Neural progenitor cell (in vitro differentiated cells): Measurements from ENCODE around the gene GHITM. TPM values are rescaled to one million over a fixed set of nuclear protein-coding genes. Genes with fewer than 3 reads are reported as not detected.
"Not testable (repeated sequence)": the region's sequence is repeated elsewhere in the genome, so short reads cannot be mapped to it uniquely, and the experiment has no call there.

ENCODE experiments used
- DNase-seq: peaks from one replicate; pipeline ENCODE4 v3.0.0-alpha.2; 2016; ENCODE audit warnings: low spot score
- H2AFZ ChIP-seq: fragments of 200-600 bp; sonication (generic); replicated peaks from 2 replicates; pipeline ENCODE4 v1.6.1; 2016; ENCODE audit warnings: antibody characterized with exemption
- H3F3A ChIP-seq: fragments of 200-600 bp; sonication (generic); 2 replicates; pipeline ENCODE4 v1.6.1; 2016; ENCODE audit warnings: antibody characterized with exemption, low read depth
- H3K27ac ChIP-seq: fragments of 200-600 bp; sonication (generic); 2 replicates; pipeline ENCODE4 v1.5.1; 2016; ENCODE audit warnings: mild to moderate bottlenecking
- H3K27me3 ChIP-seq: fragments of 200-600 bp; sonication (generic); 2 replicates; pipeline ENCODE4 v1.6.1; 2016; ENCODE audit warnings: mild to moderate bottlenecking, moderate library complexity
- H3K36me3 ChIP-seq: fragments of 200-600 bp; sonication (generic); 2 replicates; pipeline ENCODE4 v1.5.1; 2016
- H3K4me1 ChIP-seq: fragments of 200-600 bp; sonication (generic); 2 replicates; pipeline ENCODE4 v1.6.1; 2016; ENCODE audit warnings: mixed run types
- H3K4me2 ChIP-seq: fragments of 200-600 bp; sonication (generic); 2 replicates; pipeline ENCODE4 v1.6.1; 2016
- H3K4me3 ChIP-seq: fragments of 200-600 bp; sonication (generic); 2 replicates; pipeline ENCODE4 v1.5.1; 2016
- H3K79me2 ChIP-seq: fragments of 200-600 bp; sonication (generic); 2 replicates; pipeline ENCODE4 v1.6.1; 2016; ENCODE audit warnings: low read depth
- H3K9ac ChIP-seq: fragments of 200-600 bp; sonication (generic); 2 replicates; pipeline ENCODE4 v1.6.1; 2016
- H3K9me3 ChIP-seq: fragments of 200-600 bp; sonication (generic); 2 replicates; pipeline ENCODE4 v1.5.1; 2016; ENCODE audit warnings: low read depth
- H4K20me1 ChIP-seq: fragments of 200-600 bp; sonication (generic); 2 replicates; pipeline ENCODE4 v1.6.1; 2016; ENCODE audit warnings: low read depth
- H3K27ac Mint-ChIP-seq: 3 replicates; pipeline ENCODE4 v1.8.0; 2021; ENCODE audit warnings: mixed read lengths
- H3K27me3 Mint-ChIP-seq: 2 replicates; pipeline ENCODE4 v1.8.0; 2022; ENCODE audit warnings: low read depth, mild to moderate bottlenecking, inconsistent platforms, moderate library complexity, mixed read lengths; ENCODE audit not compliant: insufficient read depth
- H3K36me3 Mint-ChIP-seq: 3 replicates; pipeline ENCODE4 v1.8.0; 2021; ENCODE audit warnings: mixed read lengths
- H3K4me1 Mint-ChIP-seq: 3 replicates; pipeline ENCODE4 v1.8.0; 2021; ENCODE audit warnings: mixed read lengths
- H3K4me3 Mint-ChIP-seq: 3 replicates; pipeline ENCODE4 v1.8.0; 2021; ENCODE audit warnings: mild to moderate bottlenecking, moderate library complexity, mixed read lengths
- H3K9me3 Mint-ChIP-seq: 3 replicates; pipeline ENCODE4 v1.8.0; 2020; ENCODE audit warnings: mixed read lengths
- CTCF ChIP-seq: fragments of 200-600 bp; sonication (generic); IDR thresholded peaks from 2 replicates; pipeline ENCODE4 v1.5.1; 2017; ENCODE audit warnings: antibody characterized with exemption, mild to moderate bottlenecking
- EZH2 ChIP-seq: fragments of 200-600 bp; sonication (generic); IDR thresholded peaks from 2 replicates; pipeline ENCODE4 v1.6.1; 2017; ENCODE audit warnings: antibody characterized with exemption, mild to moderate bottlenecking, moderate library complexity
- EZH2phosphoT487 ChIP-seq: fragments of 200-600 bp; sonication (generic); IDR thresholded peaks from 2 replicates; pipeline ENCODE4 v1.6.1; 2017; ENCODE audit warnings: antibody characterized with exemption
- total RNA-seq: library from RNA; depleted of rRNA; stranded (reverse); fragments of >200 nt; gene quantifications from 2 replicates; pipeline ENCODE4 v1.2.3, GENCODE V29; 2015; ENCODE audit warnings: low replicate concordance

GHITM gene
- total RNA-seq, 1 donor from 2014 or later, result 181 TPM

GRCh38 chr10:84123362-84123761 lies 15.9 kb upstream of the GHITM start:
- no peak overlapping the region for H3K4me3 Mint-ChIP-seq
- TF ChIP-seq EZH2phosphoT487, result no peak
- no peak for TF ChIP-seq EZH2
- TF ChIP-seq CTCF, result no peak

GRCh38 chr10:84125910-84126784 lies 13.2 kb upstream of the GHITM start:
- H3K4me1 ChIP-seq, H3K27me3 ChIP-seq, H2AFZ ChIP-seq, H4K20me1 ChIP-seq, H3K9me3 ChIP-seq, H3K27ac ChIP-seq, H3K4me1 Mint-ChIP-seq, H3F3A ChIP-seq, H3K79me2 ChIP-seq, H3K9me3 Mint-ChIP-seq, H3K27ac Mint-ChIP-seq, H3K9ac ChIP-seq, H3K36me3 ChIP-seq, H3K27me3 Mint-ChIP-seq, H3K4me3 ChIP-seq, H3K4me2 ChIP-seq, H3K4me3 Mint-ChIP-seq, H3K36me3 Mint-ChIP-seq: not testable (repeated sequence)
- DNase-seq, result peak; percentile 12
- TF ChIP-seq CTCF, result peak; percentile 34

More at GRCh38 chr10:84123362-84123761, 15.9 kb upstream of the GHITM start:
- DNase-seq, result no peak
- Mint-ChIP-seq H3K27me3 (peaks cover 2% of the 10 kb centered on the region), H3K4me1 (no peaks in the 10 kb centered on the region), H3K9me3 (peaks cover 5% of the 10 kb centered on the region), H3K27ac (no peak overlapping the region), H3K36me3 (no peaks in the 10 kb centered on the region)
- Histone ChIP-seq H2AFZ (no peak overlapping the region), H4K20me1 (no peaks in the 10 kb centered on the region), H3K4me3 (no peak overlapping the region), H3K36me3 (no peaks in the 10 kb centered on the region), H3K27me3 (no peaks in the 10 kb centered on the region), H3K4me1 (no peaks in the 10 kb centered on the region), H3K9me3 (no peaks in the 10 kb centered on the region), H3K27ac (no peak overlapping the region), H3K9ac (no peak overlapping the region), H3K79me2 (no peaks in the 10 kb centered on the region), H3K4me2 (no peak overlapping the region), H3F3A (no peaks in the 10 kb centered on the region)

GRCh38 chr10:84126785-84127167 lies 12.5 kb upstream of the GHITM start:
- Histone ChIP-seq H3F3A (no peaks in the 10 kb centered on the region), H3K27ac (no peak overlapping the region), H3K9ac (no peak overlapping the region), H3K4me1 (no peaks in the 10 kb centered on the region), H2AFZ (no peak overlapping the region), H3K79me2 (no peaks in the 10 kb centered on the region), H4K20me1 (no peaks in the 10 kb centered on the region), H3K36me3 (no peaks in the 10 kb centered on the region), H3K4me2 (no peak overlapping the region), H3K4me3 (no peak overlapping the region), H3K27me3 (no peaks in the 10 kb centered on the region), H3K9me3 (no peaks in the 10 kb centered on the region)
- H3K27me3 Mint-ChIP-seq, result peaks cover 5% of the 10 kb centered on the region
- TF ChIP-seq CTCF, result no peak
- no peak for TF ChIP-seq EZH2
- no peak for TF ChIP-seq EZH2phosphoT487
- H3K9me3 Mint-ChIP-seq, result peaks cover 5% of the 10 kb centered on the region
- no peak overlapping the region for H3K27ac Mint-ChIP-seq
- H3K4me3 Mint-ChIP-seq, result no peak overlapping the region
- H3K36me3 Mint-ChIP-seq, result no peaks in the 10 kb centered on the region
- no peak for DNase-seq
- H3K4me1 Mint-ChIP-seq, result no peaks in the 10 kb centered on the region
